HepG2 (cell line): ENCODE data around the gene PPM1K. TPM values are rescaled to one million over a fixed set of nuclear protein-coding genes. Genes with fewer than 3 reads are reported as not detected.

Source experiments
- ATAC-seq: fragments of 200-7000 bp; cut with Tn5 transposase; 3 replicates; pipeline ENCODE4 v1.9.1; 2020; ENCODE audit warnings: mild to moderate bottlenecking, moderate library complexity
- BruUV-seq: library from RNA; stranded (reverse); fragments of 400-500 nt; replicated peaks from 2 replicates; lab custom pipeline; 2021; lab: Mats Ljungman, UMichigan
- CTCF ChIA-PET: fragments of 300-600 bp; formaldehyde crosslinking; extraction: SDS; loops from one replicate; lab custom pipeline; 2021; ENCODE audit warnings: low total read pairs, inconsistent platforms, low intra/inter-chr PET ratio; lab: Yijun Ruan, JAX
- POLR2A ChIA-PET: fragments of 350-600 bp; sonication (Branson Sonifier 250); formaldehyde crosslinking; loops from one replicate; lab custom pipeline; 2020; ENCODE audit warnings: antibody characterized with exemption, inconsistent platforms; lab: Yijun Ruan, JAX
- DNase-seq: peaks from one replicate; pipeline ENCODE4 v3.0.0-alpha.2; 2015; ENCODE audit warnings: low spot score
- FAIRE-seq: peaks from 3 replicates; lab custom pipeline; 2011; peaks lifted over from hg19 to GRCh38; lab: Jason Lieb, UNC
- H2AFZ ChIP-seq: one replicate; pipeline ENCODE4 v1.6.1; 2011; ENCODE audit warnings: low read length, inconsistent platforms
- H3K27ac ChIP-seq: fragments of 300-600 bp; 3 replicates; pipeline ENCODE4 v1.8.0; 2011; ENCODE audit warnings: mixed run types, mild to moderate bottlenecking, mixed read lengths, low read length, inconsistent platforms; ENCODE audit not compliant: insufficient read depth; ENCODE audit errors: extremely low read length
- H3K27me3 ChIP-seq, 2 experiments: fragments of 200-600 bp in 1 of 2; 2 replicates in 1 of 2; 3 replicates in 1 of 2; pipeline versions ENCODE4 v1.6.0 to v1.8.0; 2011; ENCODE audit warnings: low read length in 2 of 2, mild to moderate bottlenecking in 2 of 2, moderate library complexity in 2 of 2, inconsistent platforms in 1 of 2; ENCODE audit not compliant: insufficient read depth in 2 of 2, control insufficient read depth in 1 of 2
- H3K36me3 ChIP-seq, 2 experiments: fragments of 200-600 bp in 1 of 2; replicated peaks in 1 of 2; 2 replicates in 1 of 2; 3 replicates in 1 of 2; pipeline versions ENCODE4 v1.5.1 to v1.8.0; 2011; ENCODE audit warnings: low read length in 2 of 2, inconsistent platforms in 1 of 2; ENCODE audit not compliant: insufficient read depth in 2 of 2, control insufficient read depth in 1 of 2
- H3K4me1 ChIP-seq: 2 replicates; pipeline ENCODE4 v1.5.1; 2012; ENCODE audit warnings: low read length, inconsistent platforms; ENCODE audit not compliant: insufficient read depth
- H3K4me2 ChIP-seq: 2 replicates; pipeline ENCODE4 v1.6.0; 2011; ENCODE audit warnings: low read depth, low read length, inconsistent platforms
- H3K4me3 ChIP-seq, 3 experiments: fragments of 200-600 bp in 1 of 3; sonication (generic), shearing (Covaris generic) in 1 of 3; replicated peaks in 1 of 3; 2 replicates each; pipeline ENCODE4 v1.5.1; 2011 to 2016; ENCODE audit warnings: low read length in 3 of 3, inconsistent platforms in 2 of 3, low read depth in 2 of 3, mild to moderate bottlenecking in 2 of 3, control low read depth in 1 of 3, mixed read lengths in 1 of 3; ENCODE audit not compliant: insufficient read depth in 1 of 3
- H3K79me2 ChIP-seq: one replicate; pipeline ENCODE4 v1.6.1; 2011; ENCODE audit warnings: low read length, inconsistent platforms; ENCODE audit not compliant: insufficient read depth
- H3K9ac ChIP-seq: 2 replicates; pipeline ENCODE4 v1.6.0; 2011; ENCODE audit warnings: mild to moderate bottlenecking, low read depth, low read length, inconsistent platforms; ENCODE audit not compliant: insufficient read depth
- H3K9me3 ChIP-seq: 2 replicates; pipeline ENCODE4 v1.5.1; 2012; ENCODE audit warnings: mild to moderate bottlenecking, low read length
- H4K20me1 ChIP-seq: 2 replicates; pipeline ENCODE4 v1.6.0; 2011; ENCODE audit warnings: inconsistent platforms, mild to moderate bottlenecking, low read length, moderate library complexity; ENCODE audit not compliant: insufficient read depth
- HNF4A ChIP-seq: sonication (generic); formaldehyde crosslinking; IDR thresholded peaks from 2 replicates; pipeline ENCODE4 v1.4.0; 2020; ENCODE audit warnings: missing genetic modification reagents
- HNRNPL ChIP-seq: fragments of 200-400 bp; formaldehyde crosslinking; IDR thresholded peaks from 2 replicates; pipeline ENCODE4 v1.6.1; 2017; ENCODE audit warnings: mild to moderate bottlenecking, low read depth, low read length
- KLF11 ChIP-seq: IDR thresholded peaks from 2 replicates; pipeline ENCODE4 v1.6.1; 2016; ENCODE audit warnings: missing compliant biosample characterization
- MED1 ChIP-seq: sonication (generic); formaldehyde crosslinking; IDR thresholded peaks from 2 replicates; pipeline ENCODE4 v1.4.0; 2020; ENCODE audit warnings: missing genetic modification reagents
- NFE2L1 ChIP-seq: sonication (generic); formaldehyde crosslinking; IDR thresholded peaks from 2 replicates; pipeline ENCODE4 v1.4.0; 2020; ENCODE audit warnings: missing genetic modification reagents, mild to moderate bottlenecking, borderline replicate concordance
- REPIN1 ChIP-seq: sonication (generic); formaldehyde crosslinking; IDR thresholded peaks from 2 replicates; pipeline ENCODE4 v1.8.0; 2022; ENCODE audit warnings: missing genetic modification reagents, low read depth, mild to moderate bottlenecking, borderline replicate concordance
- RFX1 ChIP-seq: fragments of 450-650 bp; IDR thresholded peaks from 2 replicates; pipeline ENCODE4 v1.6.1; 2017
- SALL2 ChIP-seq: sonication (generic); formaldehyde crosslinking; IDR thresholded peaks from 2 replicates; pipeline ENCODE4 v1.8.1; 2023; ENCODE audit warnings: mild to moderate bottlenecking, missing genetic modification reagents, inconsistent platforms
- SRSF9 ChIP-seq: fragments of 200-400 bp; formaldehyde crosslinking; IDR thresholded peaks from 2 replicates; pipeline ENCODE4 v1.6.1; 2018; ENCODE audit warnings: borderline replicate concordance, mild to moderate bottlenecking, low read depth, low read length; ENCODE audit not compliant: insufficient read depth, poor library complexity, severe bottlenecking
- ZBTB7B ChIP-seq: sonication (generic); formaldehyde crosslinking; IDR thresholded peaks from 2 replicates; pipeline ENCODE4 v1.4.0; 2020; ENCODE audit warnings: missing genetic modification reagents
- ZNF460 ChIP-seq: sonication (generic); formaldehyde crosslinking; IDR thresholded peaks from 2 replicates; pipeline ENCODE4 v1.5.1; 2020; ENCODE audit warnings: missing genetic modification reagents, mild to moderate bottlenecking, borderline replicate concordance
- ZNF484 ChIP-seq: sonication (generic); formaldehyde crosslinking; IDR thresholded peaks from 2 replicates; pipeline ENCODE4 v1.5.1; 2020; ENCODE audit warnings: mild to moderate bottlenecking, low read depth, missing genetic modification reagents, borderline replicate concordance
- ZNF496 ChIP-seq: sonication (generic); formaldehyde crosslinking; IDR thresholded peaks from 2 replicates; pipeline ENCODE4 v1.8.1; 2023; ENCODE audit warnings: mild to moderate bottlenecking, moderate library complexity, missing genetic modification reagents; ENCODE audit not compliant: insufficient replicate concordance
- ZNF510 ChIP-seq: sonication (generic); formaldehyde crosslinking; IDR thresholded peaks from 2 replicates; pipeline ENCODE4 v1.4.0; 2020; ENCODE audit warnings: low read depth, mild to moderate bottlenecking, missing genetic modification reagents
- WGBS: methylation state at CpG from one replicate; pipeline ENCODE4 v1.1.6; 2017; ENCODE audit warnings: low lambda C conversion rate; 5-methylcytosine and 5-hydroxymethylcytosine counted together
- in situ Hi-C: cut with HindIII; loops from 2 replicates; pipeline ENCODE4 v1.10.0; 2017; ENCODE audit warnings: low pct_unique_long_range_greater_than_20kb; ENCODE audit not compliant: extremely low pct_ligation_motif_present
- intact Hi-C: fragments of 100-400 bp; cut with micrococcal nuclease; formaldehyde crosslinking; loops from one replicate; pipeline ENCODE4 v1.10.0; 2022; ENCODE audit not compliant: unreplicated experiment
- polyA plus RNA-seq, 8 experiments: library from polyadenylated mRNA; depleted of rRNA in 3 of 8; stranded (reverse) in 7 of 8; unstranded in 1 of 8; fragments of >200 nt; fragmentation: Illumina TruSeq in 4 of 8; extraction: Trizol in 4 of 8; gene quantifications; 2 replicates each; pipeline versions ENCODE4 v1.2.1 to v1.2.3, GENCODE V29; 2011 to 2016; ENCODE audit warnings: low read depth in 4 of 8, missing spikeins in 1 of 8, mixed read lengths in 1 of 8; ENCODE audit not compliant: insufficient read depth in 1 of 8
- total RNA-seq, 5 experiments: library from RNA; depleted of rRNA; stranded (reverse); fragments of >200 nt; fragmentation: Illumina TruSeq; extraction: Trizol; gene quantifications; 2 replicates each; pipeline ENCODE4 v1.2.3, GENCODE V29; 2016; ENCODE audit warnings: low read depth in 1 of 5
- TF ChIP-seq, protein P1 (sequence below): sonication (generic); formaldehyde crosslinking; IDR thresholded peaks from 2 replicates; pipeline ENCODE4 v1.4.0; 2020; ENCODE audit warnings: mild to moderate bottlenecking, missing genetic modification reagents
- TF ChIP-seq, protein P2 (sequence below): IDR thresholded peaks from 2 replicates; pipeline ENCODE4 v1.6.1; 2016; ENCODE audit warnings: missing compliant biosample characterization, missing genetic modification reagents, borderline replicate concordance
- TF ChIP-seq, protein P3 (sequence below): sonication (generic); formaldehyde crosslinking; conservative IDR thresholded peaks from 2 replicates; pipeline ENCODE4 v1.8.0; 2022; ENCODE audit warnings: low read depth, missing genetic modification reagents

The PPM1K gene
- total and polyA plus RNA-seq, 2 of the 13 experiments (the other 11 are each of a cell fraction or from before 2014, with no cell fraction given), result 11.9 to 17.8 TPM

DNA sequence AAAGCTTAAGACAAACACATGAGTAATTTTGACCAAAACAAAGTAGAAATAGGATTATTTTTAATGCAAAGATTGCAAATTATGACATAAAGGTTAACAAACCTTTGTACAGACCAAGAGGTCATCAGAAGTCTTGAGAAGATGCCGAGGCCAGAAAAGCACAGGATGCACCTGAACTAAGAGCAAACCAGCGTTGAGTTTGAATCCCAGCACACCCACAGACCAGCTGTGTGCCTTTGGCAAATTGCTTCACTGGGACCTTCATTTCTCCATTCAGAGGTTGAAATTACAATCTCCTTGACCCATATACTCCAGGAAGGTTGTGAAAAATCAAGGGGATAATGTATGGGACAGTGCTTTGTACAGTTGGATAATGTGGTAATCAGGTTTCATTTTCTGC, 56.6 kb downstream of the PPM1K start:
- intact Hi-C loops, result no loop called here
- Histone ChIP-seq H3K79me2 (no peaks in the 10 kb centered on the region), H3K27me3 (no peaks in the 10 kb centered on the region), H3K9ac (no peak overlapping the region), H3K27ac (no peak overlapping the region), H2AFZ (no peak overlapping the region), H3K4me3 (no peak overlapping the region), H3K9me3 (no peaks in the 10 kb centered on the region), H3K4me1 (peaks cover 10% of the 10 kb centered on the region; the same call in 1 of the 2 replicates), H4K20me1 (no peaks in the 10 kb centered on the region), H3K36me3 (no peaks in the 10 kb centered on the region)
- in situ Hi-C loops, result no loop called here
- ChIA-PET POLR2A (no interaction called here), CTCF (no interaction called here)
- BruUV-seq, result no TSS peak
- FAIRE-seq, result no peak
- ATAC-seq, result no peak
- DNase-seq, result no peak
- 0% methylated on average over 1 of the region's 2 CpGs for WGBS
- TF ChIP-seq, protein P1, sequence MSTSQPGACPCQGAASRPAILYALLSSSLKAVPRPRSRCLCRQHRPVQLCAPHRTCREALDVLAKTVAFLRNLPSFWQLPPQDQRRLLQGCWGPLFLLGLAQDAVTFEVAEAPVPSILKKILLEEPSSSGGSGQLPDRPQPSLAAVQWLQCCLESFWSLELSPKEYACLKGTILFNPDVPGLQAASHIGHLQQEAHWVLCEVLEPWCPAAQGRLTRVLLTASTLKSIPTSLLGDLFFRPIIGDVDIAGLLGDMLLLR, result no peak
- TF ChIP-seq NFE2L1 (CRISPR knock-in tag), result no peak
- no peak for TF ChIP-seq ZBTB7B (CRISPR knock-in tag)
- TF ChIP-seq HNF4A (CRISPR knock-in tag), result no peak
- no peak for TF ChIP-seq ZNF510 (CRISPR knock-in tag)
- TF ChIP-seq, all 625 proteins: peak for 0
- H3K4me2 ChIP-seq, result no peak overlapping the region

DNA sequence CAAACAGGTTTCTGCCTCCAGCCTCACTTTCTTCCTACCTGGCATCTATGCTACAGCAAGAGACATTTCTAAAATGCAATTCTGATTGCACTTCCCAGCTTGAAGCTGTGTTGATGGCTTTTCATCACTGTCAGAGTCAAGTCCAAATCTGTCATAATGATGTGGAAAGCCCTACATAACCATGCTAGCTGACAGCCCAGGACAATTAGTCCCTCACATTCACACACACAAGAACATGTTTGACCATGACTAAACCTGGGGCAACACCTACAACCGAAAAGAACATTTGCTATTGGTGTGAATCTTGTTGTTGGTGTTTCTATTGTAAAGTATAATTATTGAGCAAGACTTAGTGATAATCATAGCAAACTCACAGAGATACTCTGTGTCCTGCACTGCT, 58.2 kb downstream of the PPM1K start:
- H3K4me3 ChIP-seq, result no peak overlapping the region
- H2AFZ ChIP-seq, result no peak overlapping the region
- no peaks in the 10 kb centered on the region for H3K9me3 ChIP-seq
- no peaks in the 10 kb centered on the region; a peak in 1 of 5 replicates for H3K27me3 ChIP-seq
- in situ Hi-C loops (no loop called here), intact Hi-C loops (no loop called here)
- BruUV-seq, result no TSS peak
- H3K4me2 ChIP-seq, result no peak overlapping the region
- no peaks in the 10 kb centered on the region for H4K20me1 ChIP-seq
- no peaks in the 10 kb centered on the region for H3K36me3 ChIP-seq
- no peak overlapping the region for H3K9ac ChIP-seq
- ChIA-PET CTCF (no interaction called here), POLR2A (no interaction called here)
- no peak for ATAC-seq
- H3K4me1 ChIP-seq, result peaks cover 4% of the 10 kb centered on the region; the same call in 1 of the 2 replicates
- no peak for FAIRE-seq
- DNase-seq, result no peak
- H3K79me2 ChIP-seq, result no peaks in the 10 kb centered on the region
- no peak overlapping the region for H3K27ac ChIP-seq
- WGBS, result 0% methylated on average over 1 of the region's 1 CpG
- TF ChIP-seq RFX1 (no peak), ZNF496 (CRISPR knock-in tag) (no peak), ZNF484 (CRISPR knock-in tag) (no peak), SRSF9 (no peak), REPIN1 (no peak), SALL2 (CRISPR knock-in tag) (no peak), HNRNPL (no peak), ZNF460 (CRISPR knock-in tag) (no peak), MED1 (no peak), KLF11 (no peak)
- TF ChIP-seq, protein P2, sequence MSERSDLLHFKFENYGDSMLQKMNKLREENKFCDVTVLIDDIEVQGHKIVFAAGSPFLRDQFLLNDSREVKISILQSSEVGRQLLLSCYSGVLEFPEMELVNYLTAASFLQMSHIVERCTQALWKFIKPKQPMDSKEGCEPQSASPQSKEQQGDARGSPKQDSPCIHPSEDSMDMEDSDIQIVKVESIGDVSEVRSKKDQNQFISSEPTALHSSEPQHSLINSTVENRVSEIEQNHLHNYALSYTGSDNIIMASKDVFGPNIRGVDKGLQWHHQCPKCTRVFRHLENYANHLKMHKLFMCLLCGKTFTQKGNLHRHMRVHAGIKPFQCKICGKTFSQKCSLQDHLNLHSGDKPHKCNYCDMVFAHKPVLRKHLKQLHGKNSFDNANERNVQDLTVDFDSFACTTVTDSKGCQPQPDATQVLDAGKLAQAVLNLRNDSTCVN, result no peak
- TF ChIP-seq, protein P3, sequence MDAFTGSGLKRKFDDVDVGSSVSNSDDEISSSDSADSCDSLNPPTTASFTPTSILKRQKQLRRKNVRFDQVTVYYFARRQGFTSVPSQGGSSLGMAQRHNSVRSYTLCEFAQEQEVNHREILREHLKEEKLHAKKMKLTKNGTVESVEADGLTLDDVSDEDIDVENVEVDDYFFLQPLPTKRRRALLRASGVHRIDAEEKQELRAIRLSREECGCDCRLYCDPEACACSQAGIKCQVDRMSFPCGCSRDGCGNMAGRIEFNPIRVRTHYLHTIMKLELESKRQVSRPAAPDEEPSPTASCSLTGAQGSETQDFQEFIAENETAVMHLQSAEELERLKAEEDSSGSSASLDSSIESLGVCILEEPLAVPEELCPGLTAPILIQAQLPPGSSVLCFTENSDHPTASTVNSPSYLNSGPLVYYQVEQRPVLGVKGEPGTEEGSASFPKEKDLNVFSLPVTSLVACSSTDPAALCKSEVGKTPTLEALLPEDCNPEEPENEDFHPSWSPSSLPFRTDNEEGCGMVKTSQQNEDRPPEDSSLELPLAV (CRISPR knock-in tag), result no peak
